IPS-NIHi7 (cell line): ENCODE measurements around the gene SCN5A.

Experiments
- DNase-seq: peaks from one replicate; pipeline ENCODE4 v3.0.0; 2012; ENCODE audit warnings: mixed read lengths; ENCODE audit errors: extremely low spot score

Gene SCN5A

DNA sequence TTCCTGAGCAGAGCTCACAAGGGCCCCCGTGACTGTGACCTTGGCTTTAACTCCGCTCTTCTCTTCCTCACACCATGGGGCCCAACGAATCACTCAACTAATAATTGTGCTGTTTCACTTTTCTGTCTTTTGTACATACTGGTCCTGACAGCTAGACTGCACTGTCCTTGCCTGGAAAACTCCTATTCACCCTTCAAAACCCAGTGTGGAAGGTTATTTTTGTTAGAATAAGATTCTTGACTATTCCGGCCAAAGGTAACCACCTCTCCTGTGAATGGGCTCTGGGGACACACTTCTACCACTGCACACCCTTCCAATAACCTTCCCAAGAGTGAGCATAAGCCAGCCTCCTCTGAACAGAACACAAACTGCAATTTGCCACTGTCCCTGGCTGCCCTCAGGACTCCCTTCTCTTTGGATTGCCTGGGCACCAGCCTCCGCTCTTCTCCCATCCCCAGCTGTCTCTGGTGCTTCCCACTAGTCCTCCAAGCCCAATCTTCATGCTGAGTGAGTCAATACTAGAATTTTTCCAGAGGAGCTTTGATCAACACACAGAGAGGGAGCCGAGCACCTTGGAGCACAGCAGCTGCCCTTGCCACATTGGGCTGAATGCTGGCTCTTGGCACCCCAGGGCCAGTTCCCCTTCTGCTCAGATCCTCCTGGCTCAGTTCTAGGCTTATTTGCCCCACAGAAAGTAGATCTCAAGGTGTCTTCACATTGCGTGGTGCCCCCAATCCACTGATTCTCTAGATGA is 2.1 kb downstream of the SCN5A start:
- no peak for DNase-seq

DNA sequence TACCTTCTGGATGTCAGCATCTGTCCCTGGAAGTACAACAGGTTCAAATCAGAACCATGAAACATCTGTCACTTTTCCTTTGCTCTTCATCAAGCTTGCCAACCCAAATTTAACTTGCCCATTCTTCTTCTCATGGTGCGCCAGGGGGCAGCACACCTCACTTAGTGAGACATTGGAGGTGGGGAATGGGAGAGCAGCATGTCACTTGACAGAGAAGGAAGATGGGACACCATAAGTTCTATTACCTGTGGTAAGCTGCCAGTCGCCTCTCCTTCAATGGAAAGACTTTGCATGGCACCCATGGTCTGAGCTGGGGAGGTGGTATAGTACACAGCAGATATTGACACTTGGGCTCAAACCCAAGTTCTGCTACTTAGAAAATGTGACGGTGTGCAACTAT is 2.9 kb downstream of the SCN5A start:
- peak; percentile 68 for DNase-seq

DNA sequence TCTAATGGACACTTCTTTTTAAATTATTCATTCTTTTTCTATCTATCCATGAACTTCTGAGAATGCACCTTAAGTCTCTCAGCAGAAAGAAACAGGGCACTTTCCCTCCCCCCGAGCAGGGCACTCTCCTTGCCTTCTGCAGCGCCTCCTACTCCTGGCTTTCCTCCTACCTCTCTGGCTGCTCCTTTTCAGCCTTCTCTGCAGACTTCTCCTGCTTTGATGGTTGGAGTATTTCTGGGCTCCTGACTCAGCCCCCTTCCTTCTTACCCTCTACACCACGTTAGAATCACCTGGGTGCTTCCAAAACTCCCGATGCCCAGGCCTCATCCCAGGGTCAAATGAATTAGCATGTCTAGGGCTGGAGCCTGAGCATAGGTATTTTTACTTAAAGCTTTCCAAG is 3.4 kb downstream of the SCN5A start:
- no peak for DNase-seq

GRCh38 chr3:38645601-38646000 is 3.9 kb downstream of the SCN5A start:
- DNase-seq: no peak

DNA sequence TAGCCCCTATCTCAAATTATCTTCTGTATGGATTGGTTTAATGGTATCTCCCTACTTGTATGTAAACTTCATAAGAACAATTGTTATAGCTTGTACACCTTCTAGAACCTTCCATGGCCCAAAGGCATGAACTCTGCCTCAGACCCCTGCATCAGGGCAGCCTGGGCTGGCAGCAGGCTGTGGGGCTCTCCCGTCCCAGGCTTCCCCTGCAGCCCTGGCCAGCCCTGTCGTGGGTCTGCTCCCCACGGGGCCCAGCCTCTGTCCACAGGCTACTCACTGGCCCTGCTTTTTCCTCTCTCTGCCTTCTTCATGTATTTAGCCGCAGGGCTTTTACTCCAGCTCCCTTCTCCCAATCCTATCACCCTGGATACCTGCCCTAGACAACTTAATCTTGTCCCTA is 4.4 kb downstream of the SCN5A start:
- DNase-seq: no peak

DNA sequence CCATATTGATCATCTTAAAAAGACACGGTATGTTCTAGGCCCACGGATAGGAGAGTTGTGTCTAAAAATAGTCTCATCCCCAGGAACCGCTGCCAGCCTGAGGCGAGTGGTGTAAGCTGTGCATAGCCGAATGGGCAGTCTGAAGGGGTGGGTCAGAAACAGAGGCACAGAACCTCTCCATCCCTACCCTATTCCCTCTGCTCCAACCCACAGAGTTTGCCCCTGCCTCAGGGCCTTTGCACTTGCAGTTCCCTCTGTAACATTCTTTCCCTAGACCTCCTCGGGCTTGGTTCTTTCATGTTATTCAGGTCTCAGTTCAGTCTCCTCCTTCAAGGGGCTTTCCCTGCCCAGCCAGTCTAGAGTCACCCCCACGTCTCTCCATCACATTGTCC is 4.8 kb downstream of the SCN5A start:
- no peak for DNase-seq

- no peak for DNase-seq
Measured at GRCh38 chr3:38644016-38644661, 5.3 kb downstream of the SCN5A start.

DNA sequence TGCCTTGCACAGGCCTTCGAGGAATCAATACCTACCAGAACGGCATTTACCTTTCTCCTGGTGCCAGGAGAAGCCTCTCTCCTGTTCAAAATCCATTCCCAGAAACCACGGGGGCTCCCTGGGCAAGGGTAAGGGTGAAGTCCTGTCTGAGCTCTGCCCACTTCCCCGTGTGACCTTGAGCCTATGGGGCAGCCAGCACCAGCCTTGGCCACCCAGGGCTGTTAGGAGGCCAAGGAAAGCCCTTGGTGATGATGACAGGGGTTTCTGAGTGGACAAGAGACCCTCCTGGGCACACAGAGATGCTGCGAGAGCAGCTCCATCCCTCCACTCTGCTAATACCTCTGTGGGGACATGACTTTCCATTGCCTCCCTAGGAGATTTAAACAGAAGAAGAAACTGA is 5.9 kb downstream of the SCN5A start:
- no peak for DNase-seq

DNA sequence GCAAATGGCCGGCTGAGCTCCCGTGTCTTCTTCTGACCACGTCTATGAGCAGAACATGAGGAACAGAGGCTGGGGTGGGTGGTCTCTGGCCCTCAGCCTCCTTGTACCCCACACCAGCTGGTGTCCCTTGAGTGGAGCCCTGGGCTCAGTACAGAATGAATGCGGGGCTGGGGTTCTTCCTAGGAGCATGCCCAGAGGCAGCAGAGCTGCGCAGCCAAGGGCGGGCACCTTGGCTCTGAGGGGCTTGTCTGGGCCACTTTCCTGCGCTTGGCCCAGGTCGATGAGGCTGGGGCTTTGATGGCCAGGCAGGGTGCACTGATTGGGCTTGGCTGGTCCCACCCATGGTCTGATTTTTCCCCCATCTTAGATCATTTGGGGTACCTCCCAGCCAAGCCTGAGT is 6.4 kb downstream of the SCN5A start:
- DNase-seq: no peak

DNA sequence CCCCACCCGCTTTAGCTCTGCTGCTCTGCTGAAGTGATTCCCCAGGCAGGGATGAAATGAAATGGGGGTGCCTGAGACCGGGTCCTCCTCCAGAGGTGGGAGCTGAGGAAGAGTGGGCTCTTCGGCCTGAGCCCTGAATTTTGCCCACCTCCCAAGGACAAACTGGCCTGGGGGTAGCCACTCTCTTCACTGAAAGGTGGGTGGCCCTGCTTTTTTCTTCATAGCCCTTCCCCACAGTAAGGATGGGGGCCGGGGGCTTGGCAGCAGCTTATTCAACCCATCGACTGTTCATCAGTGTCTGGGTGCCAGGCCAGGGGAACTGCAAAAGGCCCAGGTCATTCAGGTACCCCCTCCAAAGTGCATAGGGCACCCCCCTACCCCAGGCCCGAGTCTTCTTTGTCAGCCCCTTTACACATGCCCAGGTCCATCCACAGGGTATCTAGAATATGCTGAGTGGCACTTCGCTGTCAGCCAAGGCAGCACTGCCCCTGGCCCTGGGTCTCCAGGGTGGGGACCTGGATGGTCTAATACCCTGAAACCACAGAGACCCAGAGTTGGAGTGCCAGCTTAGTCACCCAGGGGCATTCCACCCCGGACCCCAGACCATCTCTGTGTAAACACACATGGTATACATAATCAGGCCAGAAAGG is 7.9 kb downstream of the SCN5A start:
- no peak for DNase-seq

DNA sequence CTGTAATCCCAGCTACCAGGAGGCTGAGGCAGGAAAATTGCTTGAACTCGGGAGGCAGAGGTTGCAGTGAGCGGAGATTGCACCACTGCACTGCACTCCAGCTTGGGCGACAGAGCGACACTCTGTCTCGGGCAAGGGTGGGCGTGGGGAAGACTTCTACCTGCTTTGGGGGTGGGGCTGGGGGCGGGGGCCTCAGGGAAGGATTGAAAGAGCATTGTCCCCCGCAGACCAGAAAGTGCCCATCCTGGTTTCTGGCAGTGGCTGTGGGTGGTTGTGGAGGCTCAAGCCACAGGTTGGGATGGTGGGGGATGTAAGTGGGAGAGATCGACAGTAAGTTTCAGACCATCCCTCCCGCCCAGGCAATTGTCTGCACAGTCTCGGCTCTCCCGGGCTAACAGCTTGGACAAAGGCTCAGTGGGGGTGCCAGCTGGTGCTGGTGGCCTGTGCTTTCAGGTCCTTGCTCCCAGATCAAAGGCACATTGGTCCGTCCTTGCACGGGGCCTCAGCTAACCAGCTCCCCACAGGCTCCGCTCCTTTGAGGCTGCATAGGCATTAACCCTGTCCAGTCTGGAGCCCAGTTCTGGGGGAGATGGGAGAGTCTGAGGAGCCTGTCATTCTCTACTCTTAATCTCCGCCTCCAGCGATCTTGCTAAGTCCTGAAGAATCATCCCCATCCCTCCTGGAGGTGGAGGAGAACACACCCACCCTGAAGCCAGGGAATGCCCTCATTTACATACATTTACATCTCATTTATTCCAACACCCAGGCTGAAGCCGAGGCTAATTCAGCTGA is 8.6 kb downstream of the SCN5A start:
- peak; percentile 80 for DNase-seq

DNA sequence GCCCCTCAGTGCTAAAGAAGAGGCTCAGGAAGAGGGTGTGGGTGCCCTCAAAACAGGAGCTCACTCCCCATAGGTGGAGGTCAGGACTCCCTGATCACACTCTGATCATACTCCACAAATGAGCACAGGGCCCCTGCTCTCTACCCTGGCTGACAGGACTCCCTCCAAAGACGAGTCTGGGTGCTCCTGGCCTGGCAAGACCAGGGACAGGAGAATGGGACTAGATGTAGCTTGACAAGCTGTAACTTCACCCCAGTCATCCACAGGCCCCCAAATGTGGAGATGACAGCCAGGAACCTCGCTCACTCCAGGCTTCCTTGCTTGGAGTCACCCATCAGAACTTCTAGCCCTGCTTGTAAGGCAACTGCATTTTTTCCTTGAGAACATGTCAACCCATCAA is 11.1 kb downstream of the SCN5A start:
- no peak for DNase-seq

- no peak for DNase-seq
Measured at GRCh38 chr3:38637906-38638305, 11.6 kb downstream of the SCN5A start.

DNA sequence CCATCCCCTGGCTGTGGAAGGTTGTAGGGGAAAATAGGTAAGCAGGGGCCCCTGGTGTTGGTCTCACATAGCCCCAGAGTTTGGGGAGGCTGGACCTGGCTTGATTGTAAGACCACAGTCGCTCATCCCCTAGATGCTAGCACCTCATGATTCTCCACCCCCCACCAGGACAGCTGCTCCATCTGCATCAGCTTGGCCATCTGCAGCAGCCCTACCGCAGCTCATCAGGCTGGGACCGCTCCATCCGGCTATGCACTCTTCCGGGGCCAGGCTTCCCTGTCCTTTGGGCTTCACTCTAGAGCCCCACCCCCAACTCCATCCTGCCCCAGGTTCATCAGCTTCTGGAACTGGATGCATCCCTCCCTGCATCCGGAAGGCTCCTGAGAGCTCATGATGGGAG is 12.6 kb downstream of the SCN5A start:
- no peak for DNase-seq

- DNase-seq: no peak
Measured at GRCh38 chr3:38636464-38636863, 13.0 kb downstream of the SCN5A start.

DNA sequence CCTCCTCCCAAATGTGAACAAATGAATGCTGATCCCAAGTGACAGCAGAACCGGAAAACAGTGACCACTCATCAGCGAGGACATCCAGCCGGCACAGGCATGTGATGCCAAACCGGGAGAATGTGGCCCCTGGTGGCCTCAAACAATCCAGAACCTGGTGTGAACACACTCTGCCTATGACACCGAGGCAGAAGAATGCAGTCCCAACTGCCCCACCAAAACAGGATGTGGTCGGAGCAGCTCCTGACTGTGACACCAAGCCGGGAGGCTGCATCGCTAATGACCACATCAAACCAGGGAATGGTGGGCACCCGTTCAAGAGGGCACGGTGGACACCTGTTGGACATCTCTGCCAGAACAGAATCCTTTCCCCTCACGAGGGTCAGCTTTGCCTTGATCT is 15.4 kb downstream of the SCN5A start:
- DNase-seq: no peak

GRCh38 chr3:38632989-38633388 is 16.5 kb downstream of the SCN5A start:
- no peak for DNase-seq

DNA sequence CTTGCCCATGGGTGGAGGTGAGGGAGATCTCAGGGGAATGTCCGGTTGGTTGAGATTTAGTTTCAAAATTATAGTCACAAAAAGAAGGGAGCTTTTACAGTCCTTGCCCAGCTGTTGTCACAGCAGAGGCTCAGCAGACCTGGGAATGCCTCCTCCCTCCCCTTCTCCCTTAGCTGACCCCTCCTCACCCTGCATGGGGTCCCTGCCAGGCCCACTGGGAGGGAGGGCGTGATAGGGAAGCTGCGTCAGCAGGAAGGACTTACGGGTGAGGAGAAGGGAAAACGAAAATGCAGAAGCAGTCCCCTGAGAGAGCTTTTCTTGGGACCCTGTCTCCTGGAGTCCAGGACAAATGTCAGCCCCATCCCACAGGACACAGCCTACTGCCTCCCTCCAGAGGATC is 18.9 kb downstream of the SCN5A start:
- DNase-seq: peak; percentile 44

GRCh38 chr3:38630070-38630469 is 19.4 kb downstream of the SCN5A start:
- no peak for DNase-seq

- no peak for DNase-seq
Measured at GRCh38 chr3:38628835-38629234, 20.7 kb downstream of the SCN5A start.

GRCh38 chr3:38627956-38628355 is 21.5 kb downstream of the SCN5A start:
- peak; percentile 87 for DNase-seq

- DNase-seq: no peak
Measured at GRCh38 chr3:38626171-38626570, 23.3 kb downstream of the SCN5A start.
